Measurements from ENCODE around the gene KCTD16.

GRCh38 chr5:144472221-144472620 is 301.5 kb downstream of the KCTD16 start:
- TF ChIP-seq CTCF (IDR thresholded peaks at IDR 0.05; ENCODE audit: poor library complexity) = no peak
- TF ChIP-seq EZH2phosphoT487 (IDR thresholded peaks at IDR 0.05; ENCODE audit: low read depth, severe bottlenecking, unreplicated experiment) = no peak
- no peak for TF ChIP-seq EZH2 (IDR thresholded peaks at IDR 0.05; ENCODE audit: borderline replicate concordance)
